Erythroblast (primary cell): ENCODE results near the gene MGME1.

Source experiments
- GATA1 ChIP-seq: IDR thresholded peaks from 2 replicates; pipeline ENCODE4 v1.6.1; 2011; ENCODE audit warnings: low read depth, mild to moderate bottlenecking, control low read depth, low read length, moderate library complexity
- POLR2A ChIP-seq: IDR thresholded peaks from 2 replicates; pipeline ENCODE4 v1.6.1; 2011; ENCODE audit warnings: mild to moderate bottlenecking, low read length

DNA sequence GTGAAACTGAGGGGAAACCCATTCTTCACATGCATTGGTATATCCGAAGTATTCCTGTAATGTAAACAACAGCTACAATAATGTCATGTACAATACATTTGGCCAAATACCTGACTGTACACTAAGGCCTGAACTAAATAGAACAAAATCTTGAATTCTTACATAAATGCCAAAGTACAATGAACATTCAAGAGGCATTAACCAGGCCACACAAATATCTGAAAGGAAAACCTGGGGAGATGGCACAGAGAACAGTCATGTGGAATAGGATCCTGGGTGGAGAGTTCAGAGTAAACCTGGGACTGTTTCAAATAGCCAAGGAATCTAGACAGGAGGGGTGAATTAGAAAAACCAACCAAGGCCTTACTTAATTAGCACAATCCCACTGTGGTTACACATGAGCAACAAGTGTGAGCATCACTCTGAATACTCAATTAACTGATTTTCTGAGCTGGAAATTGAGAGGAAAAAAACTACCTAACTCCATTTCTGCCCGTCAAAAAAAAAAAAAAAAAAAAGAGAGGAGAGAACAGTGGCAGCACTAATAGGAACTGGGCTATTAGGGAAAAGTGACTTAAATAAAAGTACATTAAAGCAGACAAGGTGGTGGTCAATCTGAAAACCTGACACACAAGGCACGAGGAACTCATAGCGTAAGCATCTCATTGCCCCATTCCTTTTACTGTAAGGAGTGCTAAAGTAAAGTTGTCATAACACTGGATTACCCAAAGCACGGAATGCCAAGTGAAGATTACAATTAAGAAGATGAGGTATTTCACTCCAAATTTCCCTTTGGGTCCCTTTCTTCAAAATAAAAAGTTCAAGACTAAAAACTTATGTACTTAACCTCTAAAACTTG is 11.1 kb upstream of the MGME1 start:
- TF ChIP-seq POLR2A: no peak
- no peak for TF ChIP-seq GATA1
